ENCODE results near the gene ABHD11. TPM values are rescaled to one million over a fixed set of nuclear protein-coding genes. Genes with fewer than 3 reads are reported as not detected.

ABHD11 gene
- total and polyA plus RNA-seq, 2 donors (not counting 1 experiment from before 2014, with no cell fraction given) = 23.2 to 26.2 TPM

GRCh38 chr7:73716318-73716890, 22.2 kb downstream of the ABHD11 start:
- Mint-ChIP-seq H3K4me1 (peaks cover 20% of the 10 kb centered on the region), H3K4me3 (no peak overlapping the region), H3K9me3 (ENCODE audit: insufficient read depth) (no peaks in the 10 kb centered on the region), H3K27me3 (peaks cover 39% of the 10 kb centered on the region), H3K27ac (no peak overlapping the region)
- WGBS (ENCODE audit: insufficient coverage) = 85% methylated on average over 3 of the region's 4 CpGs
- peaks cover 12% of the 10 kb centered on the region for H4K20me1 ChIP-seq (ENCODE audit: control insufficient read depth, insufficient read depth, low read length, poor library complexity, severe bottlenecking)
- peaks cover 25 to 31% of the 10 kb centered on the region in 2 donors for H3K4me1 ChIP-seq (ENCODE audit: control insufficient read depth in 2 of 2, insufficient read depth in 2 of 2, low read length in 2 of 2)
- H3K79me2 ChIP-seq (ENCODE audit: control insufficient read depth, insufficient read depth, low read length) = no peaks in the 10 kb centered on the region
- intact Hi-C loops (cut with micrococcal nuclease) = loop anchor here (5.0 kb wide), 1 partner anchor 34 kb away; the partner anchor contains the start of genes BUD23 and DNAJC30
- no peak overlapping the region for H3K9ac ChIP-seq (ENCODE audit: low read length)
- POLR2A ChIA-PET = interaction anchor here (0.6 kb wide), 1 partner anchor 33 kb away, joined by 5 read pairs; the partner anchor contains the start of genes BUD23 and DNAJC30
- ATAC-seq (ENCODE audit: low read depth) (no peak), DNase-seq (no peak)
- H3K36me3 ChIP-seq (replicated peaks in 1 of 2; ENCODE audit: control extremely low read depth in 1 of 2, control insufficient read depth in 1 of 2, extremely low read depth in 1 of 2, insufficient read depth in 2 of 2, low read length in 1 of 2) = no peaks in the 10 kb centered on the region
- no peak overlapping the region for H3K4me3 ChIP-seq (ENCODE audit: control extremely low read depth in 1 of 5, extremely low read depth in 1 of 5, insufficient read depth in 1 of 5, low read depth in 2 of 5, low read length in 4 of 5)
- peaks cover 0 to 6% (median 0%) of the 10 kb centered on the region in 3 donors for H3K9me3 ChIP-seq (ENCODE audit: control extremely low read depth in 1 of 3, control insufficient read depth in 2 of 3, insufficient read depth in 1 of 3, low read length in 2 of 3)
- peaks cover 0 to 60% (median 25%) of the 10 kb centered on the region in 4 experiments for H3K27me3 ChIP-seq (replicated peaks in 1 of 4; ENCODE audit: control extremely low read depth in 1 of 4, control insufficient read depth in 3 of 4, insufficient read depth in 4 of 4, low read length in 3 of 4)
- H2AFZ ChIP-seq (ENCODE audit: insufficient read depth, low read depth, low read length, poor library complexity, severe bottlenecking) = no peak overlapping the region
- TF ChIP-seq EZH2 (IDR thresholded peaks at IDR 0.05; ENCODE audit: borderline replicate concordance, insufficient read depth, low read depth, low read length, poor library complexity, severe bottlenecking) (no peak), CTCF (IDR thresholded peaks at IDR 0.05) (no peak)
- no peak overlapping the region for H3K27ac ChIP-seq (ENCODE audit: low read length in 2 of 2)
- H3K4me2 ChIP-seq (replicated peaks; ENCODE audit: low read depth, low read length, poor library complexity, severe bottlenecking) = no peak overlapping the region
- CTCF ChIA-PET = interaction anchor here (0.8 to 2.3 kb wide), 2 partner anchors 9 to 15 kb away, joined by 3 to 8 read pairs; no protein-coding TSS in a partner anchor
